Right lobe of liver (tissue), 4 donors: ENCODE measurements around the gene HMGB1.

Experiments
- POLR2A ChIP-seq: fragments of 450-650 bp; IDR thresholded peaks from one replicate; pipeline ENCODE4 v1.6.1; 2017; ENCODE audit warnings: antibody characterized with exemption, mild to moderate bottlenecking
- TF ChIP-seq, protein P1 (sequence below), 4 donors: fragments of 200-600 bp in 3 of 4; fragments of 450-650 bp in 1 of 4; IDR thresholded peaks; one replicate each; pipeline versions ENCODE4 v1.5.1 to v1.8.0; 2016 to 2022; ENCODE audit warnings: antibody characterized with exemption in 4 of 4, mild to moderate bottlenecking in 2 of 4
- donor health status: DM: no; HTN: no; CAD: no.
- donor health status: DM: no; HTN: no; CAD: no.
- donor health status: DM: no; HTN: yes; CAD: no.

DNA sequence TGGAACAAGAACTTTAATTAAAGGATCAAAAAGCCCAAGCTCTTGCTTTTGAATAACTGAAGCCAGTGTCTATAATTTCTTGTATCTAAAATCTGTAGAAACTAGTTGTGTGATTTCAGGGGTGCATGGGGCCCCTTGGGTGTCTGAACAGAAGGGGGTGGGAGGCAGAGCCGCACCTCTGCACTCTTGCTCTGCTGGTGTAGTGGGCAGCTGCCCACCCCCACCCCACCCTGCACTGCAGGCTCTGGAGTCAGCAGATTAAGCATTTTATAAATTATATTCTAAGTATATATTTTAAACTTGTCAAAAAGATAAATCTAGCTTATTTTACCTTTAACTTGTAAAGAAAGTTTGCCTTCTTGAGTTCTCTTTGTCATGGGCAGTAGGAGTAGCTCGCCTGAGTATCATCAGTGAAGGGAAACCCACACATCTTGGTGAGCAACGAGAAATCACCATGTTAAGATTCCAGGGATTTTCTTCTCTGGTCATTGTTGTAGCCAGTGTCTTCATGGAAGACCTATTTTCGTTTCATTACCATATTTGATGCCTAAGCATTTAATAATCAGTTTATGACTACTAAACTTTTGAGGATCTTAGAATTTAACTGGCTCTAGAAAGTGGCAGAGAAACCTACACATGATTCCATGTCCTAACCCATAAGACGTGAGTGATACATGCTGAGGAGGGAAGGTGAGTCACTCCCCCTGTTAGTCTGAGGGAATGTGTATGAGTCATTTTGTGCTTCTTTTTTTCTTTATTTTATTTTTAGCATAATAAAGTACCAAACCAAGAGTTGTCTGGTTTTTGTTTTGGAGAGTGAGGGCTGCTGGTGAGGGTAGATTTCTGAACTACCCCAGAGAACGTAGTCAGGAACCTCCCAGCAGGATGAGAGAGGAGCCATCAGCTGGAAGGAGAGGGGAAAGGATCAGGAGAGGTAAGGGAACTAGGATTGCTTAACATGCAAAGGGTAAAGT, 35.7 kb downstream of the HMGB1 start:
- TF ChIP-seq, protein P1, sequence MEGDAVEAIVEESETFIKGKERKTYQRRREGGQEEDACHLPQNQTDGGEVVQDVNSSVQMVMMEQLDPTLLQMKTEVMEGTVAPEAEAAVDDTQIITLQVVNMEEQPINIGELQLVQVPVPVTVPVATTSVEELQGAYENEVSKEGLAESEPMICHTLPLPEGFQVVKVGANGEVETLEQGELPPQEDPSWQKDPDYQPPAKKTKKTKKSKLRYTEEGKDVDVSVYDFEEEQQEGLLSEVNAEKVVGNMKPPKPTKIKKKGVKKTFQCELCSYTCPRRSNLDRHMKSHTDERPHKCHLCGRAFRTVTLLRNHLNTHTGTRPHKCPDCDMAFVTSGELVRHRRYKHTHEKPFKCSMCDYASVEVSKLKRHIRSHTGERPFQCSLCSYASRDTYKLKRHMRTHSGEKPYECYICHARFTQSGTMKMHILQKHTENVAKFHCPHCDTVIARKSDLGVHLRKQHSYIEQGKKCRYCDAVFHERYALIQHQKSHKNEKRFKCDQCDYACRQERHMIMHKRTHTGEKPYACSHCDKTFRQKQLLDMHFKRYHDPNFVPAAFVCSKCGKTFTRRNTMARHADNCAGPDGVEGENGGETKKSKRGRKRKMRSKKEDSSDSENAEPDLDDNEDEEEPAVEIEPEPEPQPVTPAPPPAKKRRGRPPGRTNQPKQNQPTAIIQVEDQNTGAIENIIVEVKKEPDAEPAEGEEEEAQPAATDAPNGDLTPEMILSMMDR (IDR thresholded peaks at IDR 0.05) = no peak
- no peak for TF ChIP-seq POLR2A
